Ascending aorta (tissue), 2 donors: ENCODE results near the gene HIP1. TPM values are rescaled to one million over a fixed set of nuclear protein-coding genes. Genes with fewer than 3 reads are reported as not detected.

Experiments used
- DNase-seq, 2 donors: peaks; one replicate each; pipeline ENCODE4 v3.0.0-alpha.2; 2019; ENCODE audit warnings: low spot score in 2 of 2
- H3K27ac ChIP-seq, 2 donors: fragments of 200-600 bp; sonication (generic); one replicate each; pipeline ENCODE4 v1.5.1; 2016 to 2017; ENCODE audit warnings: mild to moderate bottlenecking in 1 of 2
- H3K27me3 ChIP-seq: fragments of 200-600 bp; sonication (generic); one replicate; pipeline ENCODE4 v1.5.1; 2017
- H3K36me3 ChIP-seq, 2 donors: fragments of 200-600 bp; sonication (generic); one replicate each; pipeline ENCODE4 v1.5.1; 2016
- H3K4me1 ChIP-seq, 2 donors: fragments of 200-600 bp; sonication (generic); one replicate each; pipeline ENCODE4 v1.5.1; 2016 to 2017; ENCODE audit warnings: mild to moderate bottlenecking in 1 of 2
- H3K4me3 ChIP-seq, 2 donors: fragments of 200-600 bp; sonication (generic); one replicate each; pipeline ENCODE4 v1.5.1; 2016 to 2017; ENCODE audit warnings: mild to moderate bottlenecking in 1 of 2
- H3K9me3 ChIP-seq, 2 donors: fragments of 200-600 bp; sonication (generic); one replicate each; pipeline ENCODE4 v1.5.1; 2016
- intact Hi-C: fragments of 100-400 bp; cut with DNase I; formaldehyde crosslinking; loops from one replicate; pipeline ENCODE4 v1.15.1; 2023
- total RNA-seq: library from RNA; depleted of rRNA; stranded (reverse); fragments of >200 nt; gene quantifications from one replicate; pipeline ENCODE4 v1.1.0, GENCODE V29; 2016
- TF ChIP-seq, protein P1 (sequence below), 3 experiments: fragments of 200-600 bp in 2 of 3; fragments of 450-650 bp in 1 of 3; sonication (generic) in 2 of 3; IDR thresholded peaks; one replicate each; pipeline ENCODE4 v1.5.1; 2016 to 2019; ENCODE audit warnings: antibody characterized with exemption in 3 of 3, mild to moderate bottlenecking in 1 of 3, moderate library complexity in 1 of 3

HIP1 gene
- total RNA-seq, 1 donor from 2014 or later = 47.5 TPM

DNA sequence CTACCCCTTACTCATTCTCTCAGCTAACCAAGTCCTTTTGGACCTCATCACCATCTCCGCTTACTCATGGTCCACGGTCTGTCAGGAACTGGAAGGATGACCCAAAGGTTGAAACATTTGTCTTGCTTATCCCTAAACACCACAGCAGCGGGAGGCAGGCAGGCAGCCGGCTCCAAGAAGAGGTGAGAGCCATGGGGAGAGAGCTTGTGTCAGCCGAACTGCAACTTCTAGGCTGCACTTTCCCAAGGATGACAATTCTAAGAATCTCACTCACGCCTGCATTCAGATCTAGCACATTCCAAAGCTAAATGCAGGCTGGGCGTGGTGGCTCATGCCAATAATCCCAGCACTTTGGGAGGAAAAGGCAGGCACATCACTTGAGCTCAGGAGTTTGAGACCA is 160.7 kb downstream of the HIP1 start:
- Histone ChIP-seq H3K36me3 (peaks cover 52 to 86% of the 10 kb centered on the region in 2 donors), H3K27ac (no peak overlapping the region), H3K27me3 (no peaks in the 10 kb centered on the region), H3K4me1 (no peaks in the 10 kb centered on the region), H3K4me3 (no peak overlapping the region), H3K9me3 (no peaks in the 10 kb centered on the region)
- TF ChIP-seq, protein P1, sequence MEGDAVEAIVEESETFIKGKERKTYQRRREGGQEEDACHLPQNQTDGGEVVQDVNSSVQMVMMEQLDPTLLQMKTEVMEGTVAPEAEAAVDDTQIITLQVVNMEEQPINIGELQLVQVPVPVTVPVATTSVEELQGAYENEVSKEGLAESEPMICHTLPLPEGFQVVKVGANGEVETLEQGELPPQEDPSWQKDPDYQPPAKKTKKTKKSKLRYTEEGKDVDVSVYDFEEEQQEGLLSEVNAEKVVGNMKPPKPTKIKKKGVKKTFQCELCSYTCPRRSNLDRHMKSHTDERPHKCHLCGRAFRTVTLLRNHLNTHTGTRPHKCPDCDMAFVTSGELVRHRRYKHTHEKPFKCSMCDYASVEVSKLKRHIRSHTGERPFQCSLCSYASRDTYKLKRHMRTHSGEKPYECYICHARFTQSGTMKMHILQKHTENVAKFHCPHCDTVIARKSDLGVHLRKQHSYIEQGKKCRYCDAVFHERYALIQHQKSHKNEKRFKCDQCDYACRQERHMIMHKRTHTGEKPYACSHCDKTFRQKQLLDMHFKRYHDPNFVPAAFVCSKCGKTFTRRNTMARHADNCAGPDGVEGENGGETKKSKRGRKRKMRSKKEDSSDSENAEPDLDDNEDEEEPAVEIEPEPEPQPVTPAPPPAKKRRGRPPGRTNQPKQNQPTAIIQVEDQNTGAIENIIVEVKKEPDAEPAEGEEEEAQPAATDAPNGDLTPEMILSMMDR (IDR thresholded peaks at IDR 0.05) = no peak
- intact Hi-C loops = no loop called here
- no peak for DNase-seq

DNA sequence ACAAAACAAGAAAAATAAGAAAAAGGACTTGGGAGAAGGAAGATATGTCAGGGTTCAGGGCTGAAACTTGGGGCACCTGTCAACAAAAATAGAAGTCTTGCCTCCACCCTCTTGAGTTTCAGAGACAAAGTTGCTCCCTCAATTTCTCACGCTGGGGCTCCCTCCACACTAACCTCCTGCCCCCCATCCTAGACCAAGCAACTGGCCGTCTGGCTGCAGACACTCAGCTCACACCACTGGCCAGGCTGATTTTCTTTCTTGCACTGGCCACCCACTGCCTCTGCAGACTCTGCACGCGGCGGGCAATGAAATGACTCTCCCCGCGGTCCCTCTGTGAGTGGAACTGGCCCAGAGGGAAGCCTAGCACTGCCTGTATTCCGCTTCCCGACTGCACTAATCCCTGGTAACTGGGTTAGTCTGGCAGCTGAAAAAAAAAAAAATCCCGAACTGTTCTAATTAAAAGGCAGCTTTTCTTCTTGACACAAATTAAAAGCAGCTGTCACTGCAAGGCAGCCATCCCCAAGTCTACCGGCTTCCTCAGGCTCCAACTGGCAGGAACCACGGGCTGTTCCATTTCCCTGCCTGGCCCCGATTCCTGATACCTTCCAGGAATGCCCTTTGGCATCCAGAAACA is 163.1 kb downstream of the HIP1 start:
- no peak overlapping the region for H3K4me3 ChIP-seq
- H3K36me3 ChIP-seq = peaks cover 45 to 85% of the 10 kb centered on the region in 2 donors
- no peaks in the 10 kb centered on the region for H3K4me1 ChIP-seq
- DNase-seq = no peak
- no peaks in the 10 kb centered on the region for H3K9me3 ChIP-seq
- no peak overlapping the region for H3K27ac ChIP-seq
- H3K27me3 ChIP-seq = no peaks in the 10 kb centered on the region
- intact Hi-C loops = no loop called here
- TF ChIP-seq, protein P1 (IDR thresholded peaks at IDR 0.05) = no peak

DNA sequence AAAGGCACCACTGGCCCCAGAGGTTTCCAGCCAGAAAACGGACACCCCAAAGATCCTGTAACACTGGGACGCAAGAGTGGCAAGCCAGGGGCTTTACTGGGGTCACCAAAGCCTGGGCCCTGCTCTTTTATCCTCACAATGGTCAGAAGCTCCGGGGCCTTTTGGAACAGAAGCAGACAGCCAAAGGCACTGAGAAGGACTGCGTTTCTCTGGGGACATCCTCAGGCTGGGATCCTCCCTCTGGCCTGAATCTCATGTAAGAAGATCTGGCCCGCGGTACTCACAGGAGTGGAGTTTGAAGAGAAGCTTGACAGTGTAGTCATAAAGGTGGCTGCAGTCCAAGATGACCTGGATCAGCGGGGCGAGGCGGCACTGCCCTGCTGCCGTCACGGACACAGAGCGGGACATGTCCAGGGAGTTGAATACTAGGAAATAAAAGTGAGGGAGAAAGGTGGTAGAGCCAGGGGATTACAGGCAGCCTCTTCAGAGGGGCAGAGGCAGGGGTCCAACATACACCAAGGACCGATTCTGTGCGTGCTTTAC is 165.2 kb downstream of the HIP1 start:
- intact Hi-C loops = no loop called here
- TF ChIP-seq, protein P1 (IDR thresholded peaks at IDR 0.05) = no peak
- no peaks in the 10 kb centered on the region for H3K4me1 ChIP-seq
- no peak for DNase-seq
- no peak overlapping the region for H3K27ac ChIP-seq
- H3K9me3 ChIP-seq = no peaks in the 10 kb centered on the region
- no peak overlapping the region for H3K4me3 ChIP-seq
- peaks cover 41 to 84% of the 10 kb centered on the region in 2 donors for H3K36me3 ChIP-seq
- no peaks in the 10 kb centered on the region for H3K27me3 ChIP-seq

DNA sequence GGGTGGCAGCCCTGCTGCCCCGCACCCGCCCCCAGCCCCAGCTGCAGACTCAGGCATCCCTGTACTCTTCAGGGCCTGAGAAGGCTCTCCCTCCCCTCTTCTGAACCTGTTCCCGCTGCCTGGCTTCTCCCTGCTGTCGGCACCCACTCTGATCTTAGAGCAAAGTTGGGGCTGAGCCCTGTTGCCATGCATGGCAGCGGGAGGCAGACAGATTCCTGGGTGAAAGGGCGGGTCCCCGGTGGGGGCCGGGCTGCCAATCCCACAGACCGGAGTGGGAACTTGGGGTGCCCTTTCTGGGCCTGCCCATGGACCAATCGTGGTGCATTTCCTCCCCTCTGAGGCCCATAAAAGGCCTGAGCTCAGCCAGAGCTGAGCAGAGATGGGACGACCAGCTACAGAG is 165.9 kb downstream of the HIP1 start:
- Histone ChIP-seq H3K4me1 (no peaks in the 10 kb centered on the region), H3K27me3 (no peaks in the 10 kb centered on the region), H3K9me3 (no peaks in the 10 kb centered on the region), H3K4me3 (no peak overlapping the region), H3K27ac (no peak overlapping the region), H3K36me3 (peaks cover 39 to 85% of the 10 kb centered on the region in 2 donors)
- intact Hi-C loops = no loop called here
- DNase-seq = no peak
- TF ChIP-seq, protein P1 (IDR thresholded peaks at IDR 0.05) = no peak

DNA sequence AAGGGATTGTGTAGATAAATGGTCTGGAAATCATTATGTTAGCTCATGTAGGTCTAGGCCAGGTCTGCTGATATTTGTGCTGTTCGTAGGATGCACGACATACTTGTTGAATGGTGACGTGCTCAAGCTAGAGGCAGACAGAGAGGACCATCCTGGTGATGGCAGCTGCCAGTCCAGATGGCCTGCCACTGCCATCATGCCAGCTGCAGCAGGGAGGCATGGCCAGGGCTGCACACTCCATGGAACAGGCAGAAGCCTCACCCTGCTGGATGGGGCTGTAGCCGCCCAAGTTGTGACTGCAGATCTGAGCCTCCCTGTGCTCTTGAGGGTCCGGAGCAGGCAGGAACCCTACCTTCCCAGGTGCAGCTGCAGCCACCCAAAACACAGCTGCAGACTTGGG is 166.3 kb downstream of the HIP1 start:
- intact Hi-C loops = no loop called here
- Histone ChIP-seq H3K27me3 (no peaks in the 10 kb centered on the region), H3K4me3 (no peak overlapping the region), H3K9me3 (no peaks in the 10 kb centered on the region), H3K36me3 (peaks cover 41 to 85% of the 10 kb centered on the region in 2 donors), H3K4me1 (no peaks in the 10 kb centered on the region), H3K27ac (no peak overlapping the region)
- TF ChIP-seq, protein P1 (IDR thresholded peaks at IDR 0.05) = no peak
- DNase-seq = no peak
